K562 treated with DMSO at 1 percent for 12 hours (cell line): ENCODE data around the gene KRTAP12-1. TPM values are rescaled to one million over a fixed set of nuclear protein-coding genes. Genes with fewer than 3 reads are reported as not detected.

ENCODE experiments used
- total RNA-seq: library from RNA; unstranded; fragments of 300-600 nt; gene quantifications from 2 replicates; pipeline ENCODE4 v1.2.3, GENCODE V29; 2022; ENCODE audit not compliant: insufficient read depth

Gene KRTAP12-1
- not detected in 2 replicates for total RNA-seq

GRCh38 chr21:44681861-44682579 is at the start of gene KRTAP12-1:
KRTAP12-1 (minus strand) TSS chr21:44682163; CDS start chr21:44682123, 40 bp downstream.

GRCh38 chr21:44711327-44712202 is 29.6 kb upstream of the KRTAP12-1 start, which contains the start of gene TSPEAR:
TSPEAR (minus strand) TSS chr21:44711572; CDS start chr21:44711514, 58 bp downstream.

GRCh38 chr21:44697172-44697810 is 15.3 kb upstream of the KRTAP12-1 start, which contains the start of gene KRTAP10-12:
KRTAP10-12 (plus strand) TSS chr21:44697172; CDS start chr21:44697202, 30 bp downstream.

GRCh38 chr21:44666401-44667320 is 15.3 kb downstream of the KRTAP12-1 start, which contains the start of gene KRTAP12-2:
KRTAP12-2 (minus strand) TSS chr21:44666927; CDS start chr21:44666886, 41 bp downstream.

GRCh38 chr21:44657635-44658540 is 24.1 kb downstream of the KRTAP12-1 start, which contains the start of gene KRTAP12-3:
KRTAP12-3 (plus strand) TSS chr21:44657932; CDS start chr21:44657980, 48 bp downstream.

GRCh38 chr21:44654576-44655175 is 27.3 kb downstream of the KRTAP12-1 start, which contains the start of gene KRTAP12-4:
KRTAP12-4 (minus strand) TSS chr21:44654659; CDS start chr21:44654614, 45 bp downstream.

GRCh38 chr21:44646366-44647221 is 35.4 kb downstream of the KRTAP12-1 start, which contains the start of gene KRTAP10-11:
KRTAP10-11 (plus strand) TSS chr21:44646414; CDS start chr21:44646459, 45 bp downstream.

GRCh38 chr21:44637018-44637850 is 44.7 kb downstream of the KRTAP12-1 start, which contains the start of gene KRTAP10-10:
KRTAP10-10 (plus strand) TSS chr21:44637356; CDS start chr21:44637418, 62 bp downstream.

Other genes starting within 250 kb of the KRTAP12-1 start
- not detected in 2 replicates for gene LRRC3, start 226.7 kb downstream of the KRTAP12-1 start, total RNA-seq
- gene KRTAP10-1, start 142.0 kb downstream of the KRTAP12-1 start, total RNA-seq: not detected in 2 replicates
- not detected in 2 replicates for gene KRTAP10-2, start 130.7 kb downstream of the KRTAP12-1 start, total RNA-seq
- gene KRTAP10-3, start 123.4 kb downstream of the KRTAP12-1 start, total RNA-seq: not detected in 2 replicates
- gene KRTAP10-4, start 108.4 kb downstream of the KRTAP12-1 start, total RNA-seq: not detected in 2 replicates
- gene KRTAP10-5, start 101.6 kb downstream of the KRTAP12-1 start, total RNA-seq: not detected in 2 replicates
- gene KRTAP10-6, start 89.7 kb downstream of the KRTAP12-1 start, total RNA-seq: not detected in 2 replicates
- gene KRTAP10-7, start 81.6 kb downstream of the KRTAP12-1 start, total RNA-seq: not detected in 2 replicates
- not detected in 2 replicates for gene KRTAP10-8, start 70.1 kb downstream of the KRTAP12-1 start, total RNA-seq
- not detected in 2 replicates for gene KRTAP10-9, start 55.1 kb downstream of the KRTAP12-1 start, total RNA-seq
- gene KRTAP10-10, start 44.8 kb downstream of the KRTAP12-1 start, total RNA-seq: not detected in 2 replicates
- gene KRTAP10-11, start 35.7 kb downstream of the KRTAP12-1 start, total RNA-seq: not detected in 2 replicates
- gene KRTAP12-4, start 27.5 kb downstream of the KRTAP12-1 start, total RNA-seq: not detected in 2 replicates
- gene KRTAP12-3, start 24.2 kb downstream of the KRTAP12-1 start, total RNA-seq: not detected in 2 replicates
- not detected in 2 replicates for gene KRTAP12-2, start 15.2 kb downstream of the KRTAP12-1 start, total RNA-seq
- not detected in 2 replicates for gene KRTAP10-12, start 15.0 kb upstream of the KRTAP12-1 start, total RNA-seq
- gene TSPEAR, start 29.4 kb upstream of the KRTAP12-1 start, total RNA-seq: not detected in 2 replicates
- gene UBE2G2, start 119.7 kb upstream of the KRTAP12-1 start, total RNA-seq: 28.6 and 106 TPM in 2 replicates
- gene SUMO3, start 135.9 kb upstream of the KRTAP12-1 start, total RNA-seq: 71.5 and 102 TPM in 2 replicates
- gene PTTG1IP, start 191.5 kb upstream of the KRTAP12-1 start, total RNA-seq: 124 and 191 TPM in 2 replicates
- 0.78 and 2.0 TPM in 2 replicates for gene ITGB2, start 238.7 kb upstream of the KRTAP12-1 start, total RNA-seq